ENCODE results near the gene PTGER2.

DNA sequence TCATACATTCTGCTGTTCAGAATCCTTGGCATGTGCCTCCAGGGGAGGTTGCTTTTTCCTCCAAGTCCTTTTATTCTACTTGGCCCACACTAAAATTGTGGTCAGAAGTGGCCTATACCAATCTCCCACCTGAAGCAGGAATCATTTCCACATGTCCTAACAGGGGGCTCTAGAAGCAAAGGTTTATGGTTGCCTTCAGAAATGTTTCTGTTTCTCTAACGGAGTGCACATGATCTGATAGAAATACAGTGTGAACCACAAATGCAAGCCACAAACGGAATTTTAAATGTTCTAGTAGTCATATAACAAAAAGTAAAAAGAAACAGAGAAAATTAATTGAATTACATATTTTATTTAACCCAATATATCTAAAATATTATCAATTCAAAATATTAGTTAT is 4.0 kb downstream of the PTGER2 start:
- TF ChIP-seq, protein P1, sequence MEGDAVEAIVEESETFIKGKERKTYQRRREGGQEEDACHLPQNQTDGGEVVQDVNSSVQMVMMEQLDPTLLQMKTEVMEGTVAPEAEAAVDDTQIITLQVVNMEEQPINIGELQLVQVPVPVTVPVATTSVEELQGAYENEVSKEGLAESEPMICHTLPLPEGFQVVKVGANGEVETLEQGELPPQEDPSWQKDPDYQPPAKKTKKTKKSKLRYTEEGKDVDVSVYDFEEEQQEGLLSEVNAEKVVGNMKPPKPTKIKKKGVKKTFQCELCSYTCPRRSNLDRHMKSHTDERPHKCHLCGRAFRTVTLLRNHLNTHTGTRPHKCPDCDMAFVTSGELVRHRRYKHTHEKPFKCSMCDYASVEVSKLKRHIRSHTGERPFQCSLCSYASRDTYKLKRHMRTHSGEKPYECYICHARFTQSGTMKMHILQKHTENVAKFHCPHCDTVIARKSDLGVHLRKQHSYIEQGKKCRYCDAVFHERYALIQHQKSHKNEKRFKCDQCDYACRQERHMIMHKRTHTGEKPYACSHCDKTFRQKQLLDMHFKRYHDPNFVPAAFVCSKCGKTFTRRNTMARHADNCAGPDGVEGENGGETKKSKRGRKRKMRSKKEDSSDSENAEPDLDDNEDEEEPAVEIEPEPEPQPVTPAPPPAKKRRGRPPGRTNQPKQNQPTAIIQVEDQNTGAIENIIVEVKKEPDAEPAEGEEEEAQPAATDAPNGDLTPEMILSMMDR (IDR thresholded peaks at IDR 0.05; ENCODE audit: borderline replicate concordance, extremely low read depth, low read length, poor library complexity, severe bottlenecking): peak; percentile 55
- TF ChIP-seq EZH2 (IDR thresholded peaks at IDR 0.05; ENCODE audit: borderline replicate concordance, low read depth, low read length, severe bottlenecking): no peak
